PC-9 (cell line): ENCODE data around the gene ENG. TPM values are rescaled to one million over a fixed set of nuclear protein-coding genes. Genes with fewer than 3 reads are reported as not detected.

Experiments used
- BruUV-seq: library from RNA; stranded (reverse); fragments of 400-500 nt; replicated peaks from 2 replicates; lab custom pipeline; 2021; lab: Mats Ljungman, UMichigan
- CTCF ChIA-PET: fragments of 300-600 bp; sonication (Branson Sonifier 250); formaldehyde crosslinking; loops from one replicate; lab custom pipeline; 2022; ENCODE audit warnings: antibody characterized with exemption; lab: Charles Lee
- POLR2A ChIA-PET: fragments of 300-600 bp; sonication (Branson Sonifier 250); formaldehyde crosslinking; loops from one replicate; lab custom pipeline; 2022; ENCODE audit warnings: antibody characterized with exemption; ENCODE audit not compliant: unreplicated experiment; lab: Charles Lee
- DNase-seq, 2 experiments: peaks; one replicate each; pipeline versions ENCODE4 v3.0.0 to v3.0.0-alpha.2; 2015 to 2022; ENCODE audit warnings: mixed read lengths in 1 of 2
- H2AFZ ChIP-seq: fragments of 200-600 bp; sonication (generic); 2 replicates; pipeline ENCODE4 v1.8.1; 2017; ENCODE audit warnings: antibody characterized with exemption
- H3F3A ChIP-seq: fragments of 200-600 bp; sonication (generic); 2 replicates; pipeline ENCODE4 v1.8.1; 2017; ENCODE audit warnings: antibody characterized with exemption, mild to moderate bottlenecking, low read depth; ENCODE audit not compliant: insufficient read depth
- H3K27ac ChIP-seq: fragments of 200-600 bp; sonication (generic); 2 replicates; pipeline ENCODE4 v1.6.1; 2016; ENCODE audit warnings: mixed run types
- H3K27me3 ChIP-seq: fragments of 200-600 bp; sonication (generic); 2 replicates; pipeline ENCODE4 v1.6.1; 2016; ENCODE audit warnings: low read depth, mixed run types; ENCODE audit not compliant: insufficient read depth
- H3K36me3 ChIP-seq: fragments of 200-600 bp; sonication (generic); 2 replicates; pipeline ENCODE4 v1.6.1; 2016; ENCODE audit warnings: low read depth, mixed run types
- H3K4me1 ChIP-seq: fragments of 200-600 bp; sonication (generic); replicated peaks from 2 replicates; pipeline ENCODE4 v1.6.1; 2016; ENCODE audit warnings: mixed run types; ENCODE audit not compliant: insufficient read depth
- H3K4me2 ChIP-seq: fragments of 200-600 bp; sonication (generic); 2 replicates; pipeline ENCODE4 v1.6.1; 2017; ENCODE audit warnings: mixed run types
- H3K4me3 ChIP-seq: fragments of 200-600 bp; sonication (generic); 2 replicates; pipeline ENCODE4 v1.6.1; 2016; ENCODE audit warnings: mixed run types
- H3K79me2 ChIP-seq: fragments of 200-600 bp; sonication (generic); 2 replicates; pipeline ENCODE4 v1.6.1; 2017; ENCODE audit warnings: low read depth, mixed run types
- H3K9me2 ChIP-seq: fragments of 200-600 bp; sonication (generic); 2 replicates; pipeline ENCODE4 v1.8.1; 2017; ENCODE audit warnings: mild to moderate bottlenecking; ENCODE audit not compliant: insufficient read depth
- H3K9me3 ChIP-seq: fragments of 200-600 bp; sonication (generic); 2 replicates; pipeline ENCODE4 v1.8.1; 2016; ENCODE audit warnings: low read depth; ENCODE audit not compliant: insufficient read depth
- H4K20me1 ChIP-seq: fragments of 200-600 bp; sonication (generic); 2 replicates; pipeline ENCODE4 v1.8.1; 2017; ENCODE audit not compliant: insufficient read depth
- CTCF ChIP-seq: fragments of 200-600 bp; sonication (generic); conservative IDR thresholded peaks from 2 replicates; pipeline ENCODE4 v1.6.1; 2017; ENCODE audit warnings: mixed run types, antibody characterized with exemption, mild to moderate bottlenecking, moderate library complexity
- EZH2 ChIP-seq: fragments of 200-600 bp; sonication (generic); IDR thresholded peaks from 2 replicates; pipeline ENCODE4 v1.8.0; 2017; ENCODE audit warnings: antibody characterized with exemption, low read depth
- intact Hi-C: fragments of 100-400 bp; cut with micrococcal nuclease; formaldehyde crosslinking; loops from one replicate; pipeline ENCODE4 v1.10.0; 2022; ENCODE audit not compliant: unreplicated experiment
- total RNA-seq: library from RNA; stranded (reverse); gene quantifications from 2 replicates; pipeline ENCODE4 v1.2.3, GENCODE V29; 2021

Gene ENG
- total RNA-seq, 1 experiment from 2014 or later = 23.1 TPM

- Histone ChIP-seq H2AFZ (no peak overlapping the region), H4K20me1 (no peaks in the 10 kb centered on the region), H3K9me2 (no peaks in the 10 kb centered on the region), H3F3A (peaks cover 5% of the 10 kb centered on the region; the same call in 1 of the 2 replicates), H3K4me1 (peaks cover 14% of the 10 kb centered on the region), H3K4me3 (no peak overlapping the region), H3K79me2 (no peaks in the 10 kb centered on the region), H3K27me3 (no peaks in the 10 kb centered on the region), H3K27ac (no peak overlapping the region), H3K4me2 (no peak overlapping the region), H3K9me3 (no peaks in the 10 kb centered on the region), H3K36me3 (no peaks in the 10 kb centered on the region)
- no peak for DNase-seq
- no TSS peak for BruUV-seq
- intact Hi-C loops = no loop called here
- POLR2A ChIA-PET = no interaction called here
- CTCF ChIA-PET = interaction anchor here (0.6 kb wide), 1 partner anchor 23 kb away, joined by 3 read pairs; no protein-coding TSS in a partner anchor
- TF ChIP-seq EZH2 (no peak), CTCF (no peak)
Observed at GRCh38 chr9:127858041-127858512, 3.6 kb upstream of the ENG start.

GRCh38 chr9:127857278-127857677 is 2.8 kb upstream of the ENG start:
- Histone ChIP-seq H3K79me2 (no peaks in the 10 kb centered on the region), H3K9me3 (no peaks in the 10 kb centered on the region), H3K4me3 (no peak overlapping the region), H2AFZ (no peak overlapping the region), H3K27ac (no peak overlapping the region), H3F3A (peaks cover 5% of the 10 kb centered on the region; the same call in 1 of the 2 replicates), H3K27me3 (no peaks in the 10 kb centered on the region), H3K4me2 (no peak overlapping the region), H4K20me1 (no peaks in the 10 kb centered on the region), H3K36me3 (no peaks in the 10 kb centered on the region), H3K4me1 (peaks cover 16% of the 10 kb centered on the region), H3K9me2 (no peaks in the 10 kb centered on the region)
- TF ChIP-seq EZH2 (no peak), CTCF (no peak)
- ChIA-PET POLR2A (no interaction called here), CTCF (no interaction called here)
- no peak for DNase-seq
- no TSS peak for BruUV-seq
- intact Hi-C loops = no loop called here

GRCh38 chr9:127856729-127857116 is 2.3 kb upstream of the ENG start:
- Histone ChIP-seq H4K20me1 (no peaks in the 10 kb centered on the region), H3K4me2 (no peak overlapping the region), H3K27ac (no peak overlapping the region), H3K27me3 (no peaks in the 10 kb centered on the region), H3K9me2 (no peaks in the 10 kb centered on the region), H3K79me2 (no peaks in the 10 kb centered on the region), H3K4me1 (peaks cover 16% of the 10 kb centered on the region), H3K9me3 (no peaks in the 10 kb centered on the region), H3K36me3 (no peaks in the 10 kb centered on the region), H2AFZ (no peak overlapping the region), H3F3A (peaks cover 5% of the 10 kb centered on the region; the same call in 1 of the 2 replicates), H3K4me3 (no peak overlapping the region)
- POLR2A ChIA-PET = no interaction called here
- CTCF ChIA-PET = no interaction called here
- TF ChIP-seq EZH2 = no peak
- TF ChIP-seq CTCF = no peak
- intact Hi-C loops = no loop called here
- no peak for DNase-seq
- BruUV-seq = no TSS peak
